ENCODE results near the gene OXCT2. TPM values are rescaled to one million over a fixed set of nuclear protein-coding genes. Genes with fewer than 3 reads are reported as not detected.
A peak's percentile ranks its signal among the peaks of the same experiment; 100 is the strongest.

The OXCT2 gene
- total RNA-seq, 5 donors from 2014 or later (not counting 1 experiment from before 2014, with no cell fraction given): 0.16 to 0.44 (median 0.28) TPM

- Histone ChIP-seq H3K4me1 (ENCODE audit: control insufficient read depth in 1 of 2, extremely low read depth in 1 of 2, insufficient read depth in 2 of 2, low read length in 2 of 2) (peaks cover 0 to 12% of the 10 kb centered on the region in 2 experiments), H3K4me3 (ENCODE audit: control insufficient read depth in 1 of 2, extremely low read depth in 1 of 2, low read length in 1 of 2) (no peak overlapping the region), H3K36me3 (ENCODE audit: control insufficient read depth in 2 of 2, extremely low read depth in 1 of 2, insufficient read depth in 1 of 2, low read length in 1 of 2) (no peaks in the 10 kb centered on the region), H3K27me3 (replicated peaks in 1 of 2; ENCODE audit: control insufficient read depth in 2 of 2, extremely low read depth in 1 of 2, insufficient read depth in 2 of 2, low read length in 1 of 2) (peaks cover 0 to 20% of the 10 kb centered on the region in 2 experiments), H3K27ac (ENCODE audit: low read length) (no peak overlapping the region), H3K9me3 (no peaks in the 10 kb centered on the region)
- H3K27ac Mint-ChIP-seq: no peak overlapping the region
- WGBS (ENCODE audit: insufficient coverage): 83% methylated on average over 1 of the region's 3 CpGs
- DNase-seq: no peak
- H3K9me3 Mint-ChIP-seq: no peaks in the 10 kb centered on the region
- H3K27me3 Mint-ChIP-seq: peaks cover 12 to 13% of the 10 kb centered on the region in 2 donors
- POLR2A ChIA-PET: no interaction called here
- H3K4me3 Mint-ChIP-seq: no peak overlapping the region
- peaks cover 3% of the 10 kb centered on the region for H3K36me3 Mint-ChIP-seq
- no peak for ATAC-seq (replicated peaks in 1 of 4)
- H3K4me1 Mint-ChIP-seq: peaks cover 5 to 17% (median 10%) of the 10 kb centered on the region in 3 donors
- CTCF ChIA-PET: no interaction called here
Measured at GRCh38 chr1:39812913-39813312, 41.8 kb upstream of the OXCT2 start.

GRCh38 chr1:39808784-39809517, 37.8 kb upstream of the OXCT2 start:
- Mint-ChIP-seq H3K27ac (no peak overlapping the region), H3K4me1 (no peaks in the 10 kb centered on the region), H3K9me3 (peaks cover 3 to 8% (median 4%) of the 10 kb centered on the region in 3 donors), H3K36me3 (peaks cover 12% of the 10 kb centered on the region), H3K4me3 (no peak overlapping the region), H3K27me3 (peaks cover 0 to 3% of the 10 kb centered on the region in 2 donors)
- H3K4me1 ChIP-seq (ENCODE audit: control insufficient read depth in 1 of 2, extremely low read depth in 1 of 2, insufficient read depth in 2 of 2, low read length in 2 of 2): no peaks in the 10 kb centered on the region
- POLR2A ChIA-PET: no interaction called here
- CTCF ChIA-PET: no interaction called here
- H3K9me3 ChIP-seq: no peaks in the 10 kb centered on the region
- no peak overlapping the region for H3K27ac ChIP-seq (ENCODE audit: low read length)
- H3K27me3 ChIP-seq (replicated peaks in 1 of 2; ENCODE audit: control insufficient read depth in 2 of 2, extremely low read depth in 1 of 2, insufficient read depth in 2 of 2, low read length in 1 of 2): no peaks in the 10 kb centered on the region
- H3K4me3 ChIP-seq (ENCODE audit: control insufficient read depth in 1 of 2, extremely low read depth in 1 of 2, low read length in 1 of 2): no peak overlapping the region
- no peaks in the 10 kb centered on the region for H3K36me3 ChIP-seq (ENCODE audit: control insufficient read depth in 2 of 2, extremely low read depth in 1 of 2, insufficient read depth in 1 of 2, low read length in 1 of 2)
- ATAC-seq (replicated peaks in 1 of 4) (no peak), DNase-seq (no peak)
- no CpG with 5 or more reads among the region's 8 CpGs for WGBS (ENCODE audit: insufficient coverage)

GRCh38 chr1:39805385-39805784, 34.2 kb upstream of the OXCT2 start:
- POLR2A ChIA-PET: no interaction called here
- Mint-ChIP-seq H3K4me3 (no peak overlapping the region), H3K27ac (no peak overlapping the region)

GRCh38 chr1:39802496-39803260, 31.5 kb upstream of the OXCT2 start:
- POLR2A ChIA-PET: interaction anchor here in 1 of 2 donors (0.7 kb wide), 1 partner anchor 99 kb away, joined by 5 read pairs; no protein-coding TSS in a partner anchor
- CTCF ChIA-PET: interaction anchor here in 1 of 2 donors (0.7 to 1.1 kb wide), 2 partner anchors 196 to 761 kb away, joined by 4 read pairs; no protein-coding TSS in a partner anchor
- no peak overlapping the region for H3K27ac ChIP-seq (ENCODE audit: low read length)
- DNase-seq: no peak
- H3K27me3 ChIP-seq (replicated peaks in 1 of 2; ENCODE audit: control insufficient read depth in 2 of 2, extremely low read depth in 1 of 2, insufficient read depth in 2 of 2, low read length in 1 of 2): no peaks in the 10 kb centered on the region
- Mint-ChIP-seq H3K36me3 (peaks cover 9% of the 10 kb centered on the region), H3K4me1 (peaks cover 9 to 17% (median 11%) of the 10 kb centered on the region in 3 donors), H3K9me3 (peaks cover 3 to 8% (median 4%) of the 10 kb centered on the region in 3 donors), H3K4me3 (no peak overlapping the region), H3K27ac (no peak overlapping the region), H3K27me3 (no peaks in the 10 kb centered on the region)
- H3K4me3 ChIP-seq (ENCODE audit: control insufficient read depth in 1 of 2, extremely low read depth in 1 of 2, low read length in 1 of 2): no peak overlapping the region
- ATAC-seq (replicated peaks in 1 of 4): no peak
- H3K36me3 ChIP-seq (ENCODE audit: control insufficient read depth in 2 of 2, extremely low read depth in 1 of 2, insufficient read depth in 1 of 2, low read length in 1 of 2): no peaks in the 10 kb centered on the region
- H3K9me3 ChIP-seq: no peaks in the 10 kb centered on the region
- 79% methylated on average over 9 of the region's 14 CpGs for whole genome bisulfite sequencing (ENCODE audit: insufficient coverage)
- H3K4me1 ChIP-seq (ENCODE audit: control insufficient read depth in 1 of 2, extremely low read depth in 1 of 2, insufficient read depth in 2 of 2, low read length in 2 of 2): peaks cover 3 to 15% of the 10 kb centered on the region in 2 experiments

More at GRCh38 chr1:39805385-39805784, 34.2 kb upstream of the OXCT2 start:
- ATAC-seq (replicated peaks in 1 of 4) (no peak), DNase-seq (no peak)
- no peak overlapping the region for H3K27ac ChIP-seq (ENCODE audit: low read length)
- Mint-ChIP-seq H3K36me3 (peaks cover 12% of the 10 kb centered on the region), H3K4me1 (peaks cover 0 to under 1% (median 0%) of the 10 kb centered on the region in 3 donors), H3K9me3 (peaks cover 3 to 8% (median 4%) of the 10 kb centered on the region in 3 donors), H3K27me3 (no peaks in the 10 kb centered on the region)
- H3K9me3 ChIP-seq: no peaks in the 10 kb centered on the region
- no CpG with 5 or more reads among the region's 2 CpGs for WGBS (ENCODE audit: insufficient coverage)
- H3K4me3 ChIP-seq (ENCODE audit: control insufficient read depth in 1 of 2, extremely low read depth in 1 of 2, low read length in 1 of 2): no peak overlapping the region
- CTCF ChIA-PET: no interaction called here
- no peaks in the 10 kb centered on the region for H3K27me3 ChIP-seq (replicated peaks in 1 of 2; ENCODE audit: control insufficient read depth in 2 of 2, extremely low read depth in 1 of 2, insufficient read depth in 2 of 2, low read length in 1 of 2)
- no peaks in the 10 kb centered on the region for H3K4me1 ChIP-seq (ENCODE audit: control insufficient read depth in 1 of 2, extremely low read depth in 1 of 2, insufficient read depth in 2 of 2, low read length in 2 of 2)
- no peaks in the 10 kb centered on the region for H3K36me3 ChIP-seq (ENCODE audit: control insufficient read depth in 2 of 2, extremely low read depth in 1 of 2, insufficient read depth in 1 of 2, low read length in 1 of 2)

- H3K4me3 Mint-ChIP-seq: peak overlapping the region in 1 of 3 donors; percentile 79
- DNase-seq: no peak
Measured at GRCh38 chr1:39800471-39800835, 29.3 kb upstream of the OXCT2 start.

More at GRCh38 chr1:39800471-39800835, 29.3 kb upstream of the OXCT2 start:
- 60% methylated on average over 1 of the region's 3 CpGs for WGBS (ENCODE audit: insufficient coverage)
- Histone ChIP-seq H3K27ac (ENCODE audit: low read length) (no peak overlapping the region), H3K9me3 (no peaks in the 10 kb centered on the region), H3K36me3 (ENCODE audit: control insufficient read depth in 2 of 2, extremely low read depth in 1 of 2, insufficient read depth in 1 of 2, low read length in 1 of 2) (no peaks in the 10 kb centered on the region), H3K4me1 (ENCODE audit: control insufficient read depth in 1 of 2, extremely low read depth in 1 of 2, insufficient read depth in 2 of 2, low read length in 2 of 2) (peaks cover 3 to 15% of the 10 kb centered on the region in 2 experiments), H3K4me3 (ENCODE audit: control insufficient read depth in 1 of 2, extremely low read depth in 1 of 2, low read length in 1 of 2) (no peak overlapping the region), H3K27me3 (replicated peaks in 1 of 2; ENCODE audit: control insufficient read depth in 2 of 2, extremely low read depth in 1 of 2, insufficient read depth in 2 of 2, low read length in 1 of 2) (no peaks in the 10 kb centered on the region)
- Mint-ChIP-seq H3K9me3 (peaks cover under 1 to 5% (median 2%) of the 10 kb centered on the region in 3 donors), H3K36me3 (peaks cover 6% of the 10 kb centered on the region), H3K27me3 (no peaks in the 10 kb centered on the region), H3K27ac (no peak overlapping the region), H3K4me1 (peaks cover 9 to 17% (median 11%) of the 10 kb centered on the region in 3 donors)
- no peak for ATAC-seq (replicated peaks in 1 of 4)
- ChIA-PET CTCF (interaction anchor here (0.6 to 2.2 kb wide), 3 partner anchors 46 to 467 kb away, joined by 3 to 14 read pairs (median 6); no protein-coding TSS in a partner anchor), POLR2A (interaction anchor here in 1 of 2 donors (0.6 kb wide), 1 partner anchor 194 kb away, joined by 3 read pairs; no protein-coding TSS in a partner anchor)
